Liver (tissue), 9 donors: ENCODE measurements around the gene SMYD3. TPM values are rescaled to one million over a fixed set of nuclear protein-coding genes. Genes with fewer than 3 reads are reported as not detected.

Experiments used
- DNase-seq: peaks from one replicate; pipeline ENCODE4 v3.0.0-alpha.2; 2017; ENCODE audit warnings: low spot score
- H3K27ac ChIP-seq, 2 donors: one replicate each; pipeline ENCODE4 v1.7.0; 2013; ENCODE audit warnings: inconsistent platforms in 2 of 2, low read length in 2 of 2, control low read depth in 1 of 2, low read depth in 1 of 2, mild to moderate bottlenecking in 1 of 2
- H3K27me3 ChIP-seq, 4 donors: one replicate each; pipeline versions ENCODE4 v1.6.1 to v1.7.0; 2013; ENCODE audit warnings: low read length in 3 of 4, inconsistent platforms in 1 of 4, mild to moderate bottlenecking in 1 of 4, moderate library complexity in 1 of 4; ENCODE audit not compliant: control insufficient read depth in 4 of 4, insufficient read depth in 4 of 4
- H3K36me3 ChIP-seq, 4 donors: one replicate each; pipeline versions ENCODE4 v1.6.1 to v1.7.0; 2013; ENCODE audit warnings: low read length in 3 of 4, mild to moderate bottlenecking in 3 of 4, low read depth in 1 of 4, moderate library complexity in 1 of 4; ENCODE audit not compliant: control insufficient read depth in 4 of 4, insufficient read depth in 3 of 4
- H3K4me1 ChIP-seq, 4 donors: one replicate each; pipeline versions ENCODE4 v1.6.1 to v1.7.0; 2013; ENCODE audit warnings: low read length in 3 of 4, mild to moderate bottlenecking in 3 of 4, moderate library complexity in 1 of 4; ENCODE audit not compliant: control insufficient read depth in 4 of 4, insufficient read depth in 4 of 4
- H3K4me3 ChIP-seq, 3 donors: one replicate each; pipeline versions ENCODE4 v1.6.1 to v1.7.0; 2013; ENCODE audit warnings: low read length in 3 of 3, control low read depth in 1 of 3, low read depth in 1 of 3, mild to moderate bottlenecking in 1 of 3
- H3K9ac ChIP-seq, 2 donors: one replicate each; pipeline ENCODE4 v1.7.0; 2013; ENCODE audit warnings: low read length in 2 of 2, mild to moderate bottlenecking in 2 of 2, moderate library complexity in 2 of 2, control low read depth in 1 of 2, low read depth in 1 of 2
- H3K9me3 ChIP-seq, 4 donors: one replicate each; pipeline versions ENCODE4 v1.6.1 to v1.7.0; 2013; ENCODE audit warnings: low read length in 3 of 4; ENCODE audit not compliant: control insufficient read depth in 4 of 4
- EGR1 ChIP-seq, 2 donors: IDR thresholded peaks; 2 replicates each; pipeline ENCODE4 v1.6.1; 2016 to 2018; ENCODE audit warnings: antibody characterized with exemption in 2 of 2, low read depth in 2 of 2
- FOXA1 ChIP-seq: IDR thresholded peaks from 2 replicates; pipeline ENCODE4 v1.6.1; 2016; ENCODE audit warnings: antibody characterized with exemption
- FOXA2 ChIP-seq: IDR thresholded peaks from 2 replicates; pipeline ENCODE4 v1.6.1; 2016; ENCODE audit warnings: antibody characterized with exemption
- GABPA ChIP-seq, 2 donors: IDR thresholded peaks in 1 of 2; conservative IDR thresholded peaks in 1 of 2; 2 replicates each; pipeline ENCODE4 v1.6.1; 2016; ENCODE audit warnings: antibody characterized with exemption in 2 of 2, mild to moderate bottlenecking in 1 of 2, moderate library complexity in 1 of 2
- HNF4A ChIP-seq, 2 donors: conservative IDR thresholded peaks; 2 replicates each; pipeline ENCODE4 v1.6.1; 2016; ENCODE audit warnings: antibody characterized with exemption in 2 of 2, mild to moderate bottlenecking in 2 of 2
- HNF4G ChIP-seq: IDR thresholded peaks from 2 replicates; pipeline ENCODE4 v1.6.1; 2016; ENCODE audit warnings: antibody characterized with exemption
- JUND ChIP-seq, 2 donors: IDR thresholded peaks; 2 replicates each; pipeline ENCODE4 v1.6.1; 2016; ENCODE audit warnings: antibody characterized with exemption in 2 of 2
- RAD21 ChIP-seq, 2 donors: IDR thresholded peaks; 2 replicates each; pipeline ENCODE4 v1.6.1; 2016; ENCODE audit warnings: antibody characterized with exemption in 2 of 2, mild to moderate bottlenecking in 2 of 2
- SP1 ChIP-seq: IDR thresholded peaks from 2 replicates; pipeline ENCODE4 v1.6.1; 2018; ENCODE audit warnings: antibody characterized with exemption, mild to moderate bottlenecking
- TAF1 ChIP-seq: conservative IDR thresholded peaks from 2 replicates; pipeline ENCODE4 v1.6.1; 2016; ENCODE audit warnings: antibody characterized with exemption, mild to moderate bottlenecking
- YY1 ChIP-seq: IDR thresholded peaks from 2 replicates; pipeline ENCODE4 v1.6.1; 2016; ENCODE audit warnings: antibody characterized with exemption, mild to moderate bottlenecking
- WGBS: extraction: QIAGEN DNeasy Blood & Tissue Kit; methylation state at CpG from one replicate; pipeline ENCODE4 v1.1.7; 2013; 5-methylcytosine and 5-hydroxymethylcytosine counted together
- polyA plus RNA-seq, 2 donors: library from polyadenylated mRNA; stranded (reverse) in 1 of 2; unstranded in 1 of 2; fragments of 200-250 nt in 1 of 2; fragments of >200 nt in 1 of 2; fragmentation: Nextera tagmentation in 1 of 2; extraction: Ambion mirVana in 1 of 2; gene quantifications; one replicate each; pipeline versions ENCODE4 v1.2.1 to v1.2.3, GENCODE V29; 2013 to 2015
- total RNA-seq, 2 donors: library from RNA; depleted of rRNA; stranded (reverse); fragments of >200 nt; gene quantifications; one replicate each; pipeline ENCODE4 v1.2.3, GENCODE V29; 2014
- TF ChIP-seq, protein P1 (sequence below): IDR thresholded peaks from 2 replicates; pipeline ENCODE4 v1.6.1; 2016; ENCODE audit warnings: antibody characterized with exemption, mild to moderate bottlenecking
- TF ChIP-seq, protein P2 (sequence below): IDR thresholded peaks from 2 replicates; pipeline ENCODE4 v1.6.1; 2016; ENCODE audit warnings: antibody characterized with exemption
- TF ChIP-seq, protein P3 (sequence below): IDR thresholded peaks from 2 replicates; pipeline ENCODE4 v1.6.1; 2016; ENCODE audit warnings: antibody characterized with exemption
- TF ChIP-seq, protein P4 (sequence below): fragments of 150-350 bp; IDR thresholded peaks from 2 replicates; pipeline ENCODE4 v1.5.1; 2017; ENCODE audit warnings: improper control_type of control experiment, low read depth, low read length; ENCODE audit not compliant: missing input control
- TF ChIP-seq, protein P5 (sequence below): IDR thresholded peaks from 2 replicates; pipeline ENCODE4 v1.6.1; 2016; ENCODE audit warnings: antibody characterized with exemption
- donor health status: healthy.
- donor health status: healthy.
- donor health status: healthy.
- donor health status: healthy.
- donor health status: healthy.

SMYD3 gene
- total and polyA plus RNA-seq, 4 donors = 3.1 to 9.1 (median 8.0) TPM

DNA sequence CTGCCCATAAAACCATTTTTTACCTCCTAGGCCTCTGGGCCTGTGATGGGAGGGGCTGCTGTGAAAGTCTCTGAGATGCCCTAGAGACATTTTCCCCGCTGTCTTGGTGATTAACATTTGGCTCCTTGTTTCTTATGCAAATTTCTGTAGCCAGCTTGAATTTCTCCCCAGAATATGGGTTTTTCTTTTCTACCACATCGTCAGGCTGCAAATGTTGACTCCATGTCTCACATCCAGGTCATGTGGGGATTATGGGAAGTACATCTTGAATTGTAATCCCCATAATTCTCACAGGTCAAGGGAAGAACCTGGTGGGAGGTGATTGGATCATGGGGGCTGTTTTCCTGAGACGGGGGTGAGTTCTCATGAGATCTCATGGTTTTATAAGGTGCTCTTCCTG, 603.2 kb downstream of the SMYD3 start:
- H3K9ac ChIP-seq = no peak overlapping the region
- H3K4me3 ChIP-seq = no peak overlapping the region
- no peaks in the 10 kb centered on the region for H3K27me3 ChIP-seq
- no peak for DNase-seq
- H3K4me1 ChIP-seq = no peaks in the 10 kb centered on the region
- H3K27ac ChIP-seq = no peak overlapping the region
- 96% methylated on average over 3 of the region's 3 CpGs for WGBS
- peaks cover 0 to 3% (median 0%) of the 10 kb centered on the region in 4 donors for H3K36me3 ChIP-seq
- H3K9me3 ChIP-seq = no peaks in the 10 kb centered on the region
- no peak for TF ChIP-seq EGR1 (IDR thresholded peaks at IDR 0.05; ENCODE audit: low read depth in 2 of 2)
- TF ChIP-seq TAF1 = no peak
- TF ChIP-seq, protein P1, sequence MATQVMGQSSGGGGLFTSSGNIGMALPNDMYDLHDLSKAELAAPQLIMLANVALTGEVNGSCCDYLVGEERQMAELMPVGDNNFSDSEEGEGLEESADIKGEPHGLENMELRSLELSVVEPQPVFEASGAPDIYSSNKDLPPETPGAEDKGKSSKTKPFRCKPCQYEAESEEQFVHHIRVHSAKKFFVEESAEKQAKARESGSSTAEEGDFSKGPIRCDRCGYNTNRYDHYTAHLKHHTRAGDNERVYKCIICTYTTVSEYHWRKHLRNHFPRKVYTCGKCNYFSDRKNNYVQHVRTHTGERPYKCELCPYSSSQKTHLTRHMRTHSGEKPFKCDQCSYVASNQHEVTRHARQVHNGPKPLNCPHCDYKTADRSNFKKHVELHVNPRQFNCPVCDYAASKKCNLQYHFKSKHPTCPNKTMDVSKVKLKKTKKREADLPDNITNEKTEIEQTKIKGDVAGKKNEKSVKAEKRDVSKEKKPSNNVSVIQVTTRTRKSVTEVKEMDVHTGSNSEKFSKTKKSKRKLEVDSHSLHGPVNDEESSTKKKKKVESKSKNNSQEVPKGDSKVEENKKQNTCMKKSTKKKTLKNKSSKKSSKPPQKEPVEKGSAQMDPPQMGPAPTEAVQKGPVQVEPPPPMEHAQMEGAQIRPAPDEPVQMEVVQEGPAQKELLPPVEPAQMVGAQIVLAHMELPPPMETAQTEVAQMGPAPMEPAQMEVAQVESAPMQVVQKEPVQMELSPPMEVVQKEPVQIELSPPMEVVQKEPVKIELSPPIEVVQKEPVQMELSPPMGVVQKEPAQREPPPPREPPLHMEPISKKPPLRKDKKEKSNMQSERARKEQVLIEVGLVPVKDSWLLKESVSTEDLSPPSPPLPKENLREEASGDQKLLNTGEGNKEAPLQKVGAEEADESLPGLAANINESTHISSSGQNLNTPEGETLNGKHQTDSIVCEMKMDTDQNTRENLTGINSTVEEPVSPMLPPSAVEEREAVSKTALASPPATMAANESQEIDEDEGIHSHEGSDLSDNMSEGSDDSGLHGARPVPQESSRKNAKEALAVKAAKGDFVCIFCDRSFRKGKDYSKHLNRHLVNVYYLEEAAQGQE = no peak
- TF ChIP-seq, protein P2, sequence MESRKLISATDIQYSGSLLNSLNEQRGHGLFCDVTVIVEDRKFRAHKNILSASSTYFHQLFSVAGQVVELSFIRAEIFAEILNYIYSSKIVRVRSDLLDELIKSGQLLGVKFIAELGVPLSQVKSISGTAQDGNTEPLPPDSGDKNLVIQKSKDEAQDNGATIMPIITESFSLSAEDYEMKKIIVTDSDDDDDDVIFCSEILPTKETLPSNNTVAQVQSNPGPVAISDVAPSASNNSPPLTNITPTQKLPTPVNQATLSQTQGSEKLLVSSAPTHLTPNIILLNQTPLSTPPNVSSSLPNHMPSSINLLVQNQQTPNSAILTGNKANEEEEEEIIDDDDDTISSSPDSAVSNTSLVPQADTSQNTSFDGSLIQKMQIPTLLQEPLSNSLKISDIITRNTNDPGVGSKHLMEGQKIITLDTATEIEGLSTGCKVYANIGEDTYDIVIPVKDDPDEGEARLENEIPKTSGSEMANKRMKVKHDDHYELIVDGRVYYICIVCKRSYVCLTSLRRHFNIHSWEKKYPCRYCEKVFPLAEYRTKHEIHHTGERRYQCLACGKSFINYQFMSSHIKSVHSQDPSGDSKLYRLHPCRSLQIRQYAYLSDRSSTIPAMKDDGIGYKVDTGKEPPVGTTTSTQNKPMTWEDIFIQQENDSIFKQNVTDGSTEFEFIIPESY = no peak
- no peak for TF ChIP-seq RAD21 (IDR thresholded peaks at IDR 0.05)
- TF ChIP-seq HNF4G = no peak
- no peak for TF ChIP-seq FOXA2

DNA sequence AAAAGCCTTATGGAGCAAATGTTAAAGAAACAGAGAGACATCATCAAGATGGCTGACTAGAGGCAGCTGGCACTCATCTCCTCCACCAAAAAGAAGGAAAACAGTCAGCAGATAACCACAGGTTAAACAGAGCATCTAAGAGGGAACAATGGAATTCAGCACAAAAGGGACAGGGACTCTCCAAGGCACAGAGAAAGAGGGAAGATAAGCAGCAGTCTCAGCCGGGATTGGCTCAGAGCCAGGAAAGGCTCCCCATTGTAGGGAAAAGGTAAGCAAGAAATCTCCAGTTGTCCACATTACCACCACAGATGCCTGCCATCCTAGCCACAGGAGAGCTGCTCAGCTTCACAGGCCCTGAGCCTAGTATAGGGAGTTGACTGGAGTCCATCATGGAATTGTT, 605.5 kb downstream of the SMYD3 start:
- Histone ChIP-seq H3K27ac (no peak overlapping the region), H3K9ac (no peak overlapping the region), H3K36me3 (peaks cover 0 to 3% (median 0%) of the 10 kb centered on the region in 4 donors), H3K9me3 (no peaks in the 10 kb centered on the region), H3K27me3 (no peaks in the 10 kb centered on the region), H3K4me3 (no peak overlapping the region), H3K4me1 (no peaks in the 10 kb centered on the region)
- DNase-seq = no peak
- WGBS = 63% methylated on average over 1 of the region's 1 CpG
- TF ChIP-seq HNF4A (conservative IDR thresholded peaks at IDR 0.05) (no peak), JUND (IDR thresholded peaks at IDR 0.05) (no peak)
- TF ChIP-seq, protein P3, sequence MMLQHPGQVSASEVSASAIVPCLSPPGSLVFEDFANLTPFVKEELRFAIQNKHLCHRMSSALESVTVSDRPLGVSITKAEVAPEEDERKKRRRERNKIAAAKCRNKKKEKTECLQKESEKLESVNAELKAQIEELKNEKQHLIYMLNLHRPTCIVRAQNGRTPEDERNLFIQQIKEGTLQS = no peak

DNA sequence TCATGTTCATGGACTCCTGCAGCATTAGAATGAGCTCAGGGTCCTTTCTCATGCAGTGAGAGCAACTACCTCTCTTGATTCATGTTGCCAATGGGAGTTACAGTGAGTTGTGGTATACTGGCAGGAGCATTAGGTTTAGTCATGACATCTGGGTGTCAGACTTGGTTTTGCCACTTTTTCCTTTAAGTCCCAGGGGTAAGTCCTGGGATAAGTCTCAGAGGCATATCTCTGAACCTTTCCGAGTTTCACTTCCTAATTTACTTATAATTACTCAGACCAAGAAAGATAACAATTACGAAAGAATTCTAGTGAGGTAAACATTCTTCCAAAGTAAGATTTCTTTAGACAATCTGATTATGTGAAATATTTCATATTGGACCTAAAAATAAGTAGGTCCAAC, 606.0 kb downstream of the SMYD3 start:
- Histone ChIP-seq H3K27ac (no peak overlapping the region), H3K27me3 (no peaks in the 10 kb centered on the region), H3K9me3 (no peaks in the 10 kb centered on the region), H3K9ac (no peak overlapping the region), H3K36me3 (peaks cover 0 to 3% (median 0%) of the 10 kb centered on the region in 4 donors), H3K4me1 (no peaks in the 10 kb centered on the region), H3K4me3 (no peak overlapping the region)
- DNase-seq = no peak
- 89% methylated on average over 2 of the region's 2 CpGs for WGBS
- TF ChIP-seq GABPA (IDR thresholded peaks at IDR 0.05 in 1 of 2, conservative IDR thresholded peaks at IDR 0.05 in 1 of 2) = no peak
- TF ChIP-seq JUND (IDR thresholded peaks at IDR 0.05) = no peak
- TF ChIP-seq TAF1 = no peak
- TF ChIP-seq, protein P3 = no peak
- TF ChIP-seq FOXA2 = no peak
- TF ChIP-seq, protein P4, sequence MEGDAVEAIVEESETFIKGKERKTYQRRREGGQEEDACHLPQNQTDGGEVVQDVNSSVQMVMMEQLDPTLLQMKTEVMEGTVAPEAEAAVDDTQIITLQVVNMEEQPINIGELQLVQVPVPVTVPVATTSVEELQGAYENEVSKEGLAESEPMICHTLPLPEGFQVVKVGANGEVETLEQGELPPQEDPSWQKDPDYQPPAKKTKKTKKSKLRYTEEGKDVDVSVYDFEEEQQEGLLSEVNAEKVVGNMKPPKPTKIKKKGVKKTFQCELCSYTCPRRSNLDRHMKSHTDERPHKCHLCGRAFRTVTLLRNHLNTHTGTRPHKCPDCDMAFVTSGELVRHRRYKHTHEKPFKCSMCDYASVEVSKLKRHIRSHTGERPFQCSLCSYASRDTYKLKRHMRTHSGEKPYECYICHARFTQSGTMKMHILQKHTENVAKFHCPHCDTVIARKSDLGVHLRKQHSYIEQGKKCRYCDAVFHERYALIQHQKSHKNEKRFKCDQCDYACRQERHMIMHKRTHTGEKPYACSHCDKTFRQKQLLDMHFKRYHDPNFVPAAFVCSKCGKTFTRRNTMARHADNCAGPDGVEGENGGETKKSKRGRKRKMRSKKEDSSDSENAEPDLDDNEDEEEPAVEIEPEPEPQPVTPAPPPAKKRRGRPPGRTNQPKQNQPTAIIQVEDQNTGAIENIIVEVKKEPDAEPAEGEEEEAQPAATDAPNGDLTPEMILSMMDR = no peak
- TF ChIP-seq, protein P5, sequence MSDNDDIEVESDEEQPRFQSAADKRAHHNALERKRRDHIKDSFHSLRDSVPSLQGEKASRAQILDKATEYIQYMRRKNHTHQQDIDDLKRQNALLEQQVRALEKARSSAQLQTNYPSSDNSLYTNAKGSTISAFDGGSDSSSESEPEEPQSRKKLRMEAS = no peak
- TF ChIP-seq, protein P1 = no peak
- TF ChIP-seq EGR1 (IDR thresholded peaks at IDR 0.05; ENCODE audit: low read depth in 2 of 2) = no peak
- no peak for TF ChIP-seq FOXA1
- TF ChIP-seq YY1 = no peak
- no peak for TF ChIP-seq SP1
- no peak for TF ChIP-seq RAD21 (IDR thresholded peaks at IDR 0.05)
- TF ChIP-seq HNF4A (conservative IDR thresholded peaks at IDR 0.05) = no peak
